ENCODE data around the gene ARHGEF28. TPM values are rescaled to one million over a fixed set of nuclear protein-coding genes. Genes with fewer than 3 reads are reported as not detected.
A peak's percentile ranks its signal among the peaks of the same experiment; 100 is the strongest.

ARHGEF28 gene
- total RNA-seq, 1 donor from 2014 or later = 8.5 TPM

DNA sequence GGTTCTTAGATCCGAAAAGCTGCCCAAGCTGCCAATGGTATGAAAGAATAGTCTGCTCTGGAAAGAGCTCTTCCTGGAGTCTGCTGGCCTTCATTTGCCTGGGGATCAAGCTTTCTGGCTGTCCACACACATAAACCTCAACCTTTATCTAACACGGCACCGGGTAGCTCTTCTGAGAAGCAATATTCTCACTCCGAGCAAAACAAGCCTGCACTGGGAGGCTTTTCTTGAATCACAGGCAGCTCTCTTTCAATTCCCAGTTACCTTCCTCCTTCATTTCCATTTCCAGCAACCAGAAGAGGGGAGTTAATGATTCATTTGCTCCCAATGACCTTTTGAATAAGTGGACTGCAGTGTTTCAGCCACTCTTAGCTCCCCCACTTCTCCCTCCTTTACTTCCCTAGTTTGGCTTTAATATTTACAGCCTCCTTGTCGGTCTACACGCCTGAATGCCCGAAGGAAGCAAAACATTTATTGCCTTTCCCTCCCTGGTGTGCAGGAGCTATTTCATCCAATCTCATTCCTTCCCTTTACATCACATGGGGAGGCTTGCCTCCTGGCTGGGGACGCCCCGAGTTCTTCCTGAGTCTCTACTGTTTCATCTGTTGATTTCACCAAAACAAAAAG, 187.1 kb downstream of the ARHGEF28 start:
- Histone ChIP-seq H3K79me2 (ENCODE audit: insufficient read depth, low read length) (no peaks in the 10 kb centered on the region), H3K4me2 (ENCODE audit: low read length) (peak overlapping the region; percentile 54), H3K4me1 (ENCODE audit: insufficient read depth, low read length) (peaks cover 35% of the 10 kb centered on the region), H3K9ac (ENCODE audit: low read length) (peak overlapping the region; percentile 37), H2AFZ (ENCODE audit: low read depth, low read length) (no peak overlapping the region), H4K20me1 (ENCODE audit: insufficient read depth, low read length) (no peaks in the 10 kb centered on the region), H3K9me3 (ENCODE audit: insufficient read depth, low read depth, low read length) (no peaks in the 10 kb centered on the region), H3K4me3 (ENCODE audit: insufficient read depth, low read depth, low read length) (peak overlapping the region; percentile 37), H3K27ac (ENCODE audit: low read depth, low read length) (peak overlapping the region; percentile 24), H3K36me3 (ENCODE audit: insufficient read depth, low read length) (no peaks in the 10 kb centered on the region), H3K27me3 (ENCODE audit: insufficient read depth, low read length) (no peaks in the 10 kb centered on the region)
- Mint-ChIP-seq H3K27ac (ENCODE audit: unreplicated experiment) (peak overlapping the region; percentile 48), H3K4me1 (ENCODE audit: low read depth, unreplicated experiment) (peaks cover 36% of the 10 kb centered on the region), H3K27me3 (ENCODE audit: low read depth, unreplicated experiment) (no peaks in the 10 kb centered on the region), H3K4me3 (ENCODE audit: unreplicated experiment) (peak overlapping the region; percentile 9), H3K9me3 (ENCODE audit: unreplicated experiment) (no peaks in the 10 kb centered on the region), H3K36me3 (ENCODE audit: low read depth, unreplicated experiment) (no peaks in the 10 kb centered on the region)
- FAIRE-seq (no peak), DNase-seq (ENCODE audit: low read depth) (peak; percentile 16)
- no peak for TF ChIP-seq EZH2 (IDR thresholded peaks at IDR 0.05; ENCODE audit: insufficient read depth, low read length)

DNA sequence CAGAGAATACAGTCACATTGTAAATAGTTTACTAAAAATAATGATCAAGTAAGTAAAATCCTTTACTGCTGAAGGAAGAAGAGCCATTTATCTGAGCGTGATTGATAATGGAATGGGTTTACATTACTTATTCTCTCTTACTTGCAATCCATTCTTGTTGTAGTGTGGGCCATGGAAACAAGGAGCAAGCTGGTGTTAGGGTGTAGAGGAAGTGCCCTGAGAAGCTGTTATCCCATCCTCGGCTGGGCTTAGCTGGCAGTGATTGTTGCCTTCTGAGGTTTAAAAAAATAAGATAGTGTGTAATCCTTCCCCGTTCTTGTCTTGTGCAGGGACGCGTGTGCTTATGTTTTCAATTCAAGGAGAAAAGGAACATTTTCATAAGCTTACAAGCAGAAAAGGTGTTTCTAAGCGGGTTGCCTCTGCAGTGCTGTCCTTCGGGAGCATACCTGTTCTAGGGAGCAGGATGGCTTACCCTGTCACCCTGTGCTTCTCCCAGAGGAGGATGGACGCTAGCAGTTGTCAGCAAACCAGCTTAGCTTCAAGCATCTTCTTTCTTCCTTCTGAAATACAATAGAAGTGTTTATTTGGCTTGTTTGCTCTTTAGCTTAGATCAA, 188.3 kb downstream of the ARHGEF28 start:
- H3K4me1 Mint-ChIP-seq (ENCODE audit: low read depth, unreplicated experiment) = peaks cover 47% of the 10 kb centered on the region
- Histone ChIP-seq H3K79me2 (ENCODE audit: insufficient read depth, low read length) (no peaks in the 10 kb centered on the region), H3K4me1 (ENCODE audit: insufficient read depth, low read length) (peaks cover 45% of the 10 kb centered on the region), H3K27me3 (ENCODE audit: insufficient read depth, low read length) (no peaks in the 10 kb centered on the region), H3K9me3 (ENCODE audit: insufficient read depth, low read depth, low read length) (no peaks in the 10 kb centered on the region), H3K4me3 (ENCODE audit: insufficient read depth, low read depth, low read length) (no peak overlapping the region), H2AFZ (ENCODE audit: low read depth, low read length) (no peak overlapping the region), H3K27ac (ENCODE audit: low read depth, low read length) (no peak overlapping the region), H3K4me2 (ENCODE audit: low read length) (peak overlapping the region; percentile 27), H3K36me3 (ENCODE audit: insufficient read depth, low read length) (no peaks in the 10 kb centered on the region), H4K20me1 (ENCODE audit: insufficient read depth, low read length) (no peaks in the 10 kb centered on the region), H3K9ac (ENCODE audit: low read length) (no peak overlapping the region)
- no peak for DNase-seq (ENCODE audit: low read depth)
- no peaks in the 10 kb centered on the region for H3K27me3 Mint-ChIP-seq (ENCODE audit: low read depth, unreplicated experiment)
- H3K4me3 Mint-ChIP-seq (ENCODE audit: unreplicated experiment) = no peak overlapping the region
- FAIRE-seq = no peak
- no peak overlapping the region for H3K27ac Mint-ChIP-seq (ENCODE audit: unreplicated experiment)
- H3K9me3 Mint-ChIP-seq (ENCODE audit: unreplicated experiment) = no peaks in the 10 kb centered on the region
- H3K36me3 Mint-ChIP-seq (ENCODE audit: low read depth, unreplicated experiment) = no peaks in the 10 kb centered on the region
- no peak for TF ChIP-seq EZH2 (IDR thresholded peaks at IDR 0.05; ENCODE audit: insufficient read depth, low read length)
- TF ChIP-seq, protein P1, sequence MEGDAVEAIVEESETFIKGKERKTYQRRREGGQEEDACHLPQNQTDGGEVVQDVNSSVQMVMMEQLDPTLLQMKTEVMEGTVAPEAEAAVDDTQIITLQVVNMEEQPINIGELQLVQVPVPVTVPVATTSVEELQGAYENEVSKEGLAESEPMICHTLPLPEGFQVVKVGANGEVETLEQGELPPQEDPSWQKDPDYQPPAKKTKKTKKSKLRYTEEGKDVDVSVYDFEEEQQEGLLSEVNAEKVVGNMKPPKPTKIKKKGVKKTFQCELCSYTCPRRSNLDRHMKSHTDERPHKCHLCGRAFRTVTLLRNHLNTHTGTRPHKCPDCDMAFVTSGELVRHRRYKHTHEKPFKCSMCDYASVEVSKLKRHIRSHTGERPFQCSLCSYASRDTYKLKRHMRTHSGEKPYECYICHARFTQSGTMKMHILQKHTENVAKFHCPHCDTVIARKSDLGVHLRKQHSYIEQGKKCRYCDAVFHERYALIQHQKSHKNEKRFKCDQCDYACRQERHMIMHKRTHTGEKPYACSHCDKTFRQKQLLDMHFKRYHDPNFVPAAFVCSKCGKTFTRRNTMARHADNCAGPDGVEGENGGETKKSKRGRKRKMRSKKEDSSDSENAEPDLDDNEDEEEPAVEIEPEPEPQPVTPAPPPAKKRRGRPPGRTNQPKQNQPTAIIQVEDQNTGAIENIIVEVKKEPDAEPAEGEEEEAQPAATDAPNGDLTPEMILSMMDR (IDR thresholded peaks at IDR 0.05; ENCODE audit: insufficient read depth, low read depth, low read length) = no peak

DNA sequence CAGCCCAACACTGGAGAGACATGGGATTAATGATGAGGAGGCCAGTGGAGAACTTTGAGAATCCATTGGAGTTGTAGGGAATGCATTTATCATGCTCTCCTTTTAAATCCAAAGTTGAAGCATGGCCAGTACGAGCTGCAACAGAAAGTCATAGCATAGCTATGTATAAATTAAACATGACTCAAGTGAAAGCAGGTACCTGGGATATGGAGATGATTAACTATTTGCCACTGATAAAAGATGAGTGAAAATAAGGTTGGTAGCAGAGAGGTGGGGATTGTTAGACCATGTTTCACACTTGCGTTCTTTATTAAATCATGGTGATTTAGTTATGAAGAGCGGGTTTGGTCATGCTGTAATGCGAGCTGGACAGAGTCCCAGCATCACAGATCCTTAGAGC, 189.6 kb downstream of the ARHGEF28 start:
- Histone ChIP-seq H3K4me2 (ENCODE audit: low read length) (peak overlapping the region; percentile 36), H3K9ac (ENCODE audit: low read length) (no peak overlapping the region), H3K4me1 (ENCODE audit: insufficient read depth, low read length) (peaks cover 45% of the 10 kb centered on the region), H3K79me2 (ENCODE audit: insufficient read depth, low read length) (no peaks in the 10 kb centered on the region), H3K27ac (ENCODE audit: low read depth, low read length) (peak overlapping the region; percentile 62), H3K36me3 (ENCODE audit: insufficient read depth, low read length) (no peaks in the 10 kb centered on the region), H3K27me3 (ENCODE audit: insufficient read depth, low read length) (no peaks in the 10 kb centered on the region), H4K20me1 (ENCODE audit: insufficient read depth, low read length) (no peaks in the 10 kb centered on the region), H3K4me3 (ENCODE audit: insufficient read depth, low read depth, low read length) (no peak overlapping the region), H3K9me3 (ENCODE audit: insufficient read depth, low read depth, low read length) (no peaks in the 10 kb centered on the region), H2AFZ (ENCODE audit: low read depth, low read length) (no peak overlapping the region)
- Mint-ChIP-seq H3K27me3 (ENCODE audit: low read depth, unreplicated experiment) (no peaks in the 10 kb centered on the region), H3K4me1 (ENCODE audit: low read depth, unreplicated experiment) (peaks cover 53% of the 10 kb centered on the region), H3K9me3 (ENCODE audit: unreplicated experiment) (no peaks in the 10 kb centered on the region), H3K27ac (ENCODE audit: unreplicated experiment) (peak overlapping the region; percentile 84), H3K4me3 (ENCODE audit: unreplicated experiment) (no peak overlapping the region), H3K36me3 (ENCODE audit: low read depth, unreplicated experiment) (no peaks in the 10 kb centered on the region)
- FAIRE-seq (peak; percentile 89), DNase-seq (ENCODE audit: low read depth) (peak; percentile 84)
- TF ChIP-seq EZH2 (IDR thresholded peaks at IDR 0.05; ENCODE audit: insufficient read depth, low read length) = no peak
- TF ChIP-seq, protein P1 (IDR thresholded peaks at IDR 0.05; ENCODE audit: insufficient read depth, low read depth, low read length) = no peak
